Osteoblast (primary cell): Measurements from ENCODE around the gene PARD6A. TPM values are rescaled to one million over a fixed set of nuclear protein-coding genes. Genes with fewer than 3 reads are reported as not detected.
A peak's percentile ranks its signal among the peaks of the same experiment; 100 is the strongest.

Source experiments
- DNase-seq: peaks from one replicate; pipeline ENCODE4 v3.0.0; 2011; ENCODE audit warnings: low spot score, mixed read lengths; ENCODE audit not compliant: insufficient read length; ENCODE audit errors: missing footprints
- H2AFZ ChIP-seq: 2 replicates; pipeline ENCODE4 v1.6.0; 2011; ENCODE audit warnings: mild to moderate bottlenecking, low read length
- H3K27ac ChIP-seq: 2 replicates; pipeline ENCODE4 v1.5.1; 2011; ENCODE audit warnings: mild to moderate bottlenecking, low read depth, low read length, moderate library complexity
- H3K27me3 ChIP-seq: 2 replicates; pipeline ENCODE4 v1.6.0; 2012; ENCODE audit warnings: mild to moderate bottlenecking, control low read depth, inconsistent platforms, low read length, moderate library complexity; ENCODE audit not compliant: insufficient read depth
- H3K36me3 ChIP-seq: 2 replicates; pipeline ENCODE4 v1.5.1; 2011; ENCODE audit warnings: mild to moderate bottlenecking, low read length, control low read depth, moderate library complexity; ENCODE audit not compliant: insufficient read depth
- H3K4me1 ChIP-seq: 2 replicates; pipeline ENCODE4 v1.5.1; 2011; ENCODE audit warnings: mild to moderate bottlenecking, low read length, control low read depth, moderate library complexity; ENCODE audit not compliant: insufficient read depth
- H3K4me2 ChIP-seq: 2 replicates; pipeline ENCODE4 v1.6.0; 2011; ENCODE audit warnings: mild to moderate bottlenecking, low read length; ENCODE audit not compliant: insufficient read depth
- H3K4me3 ChIP-seq: fragments of 200-600 bp; sonication (generic); 3 replicates; pipeline ENCODE4 v1.5.1; 2012; ENCODE audit warnings: mild to moderate bottlenecking, low read length, inconsistent platforms; ENCODE audit not compliant: insufficient read depth
- H3K79me2 ChIP-seq: 2 replicates; pipeline ENCODE4 v1.6.0; 2012; ENCODE audit warnings: mild to moderate bottlenecking, low read length, control low read depth, inconsistent platforms; ENCODE audit not compliant: insufficient read depth
- H3K9me3 ChIP-seq: 2 replicates; pipeline ENCODE4 v1.5.1; 2011; ENCODE audit warnings: low read depth, low read length, control low read depth
- H4K20me1 ChIP-seq: 2 replicates; pipeline ENCODE4 v1.6.0; 2012; ENCODE audit warnings: mild to moderate bottlenecking, low read length, control low read depth; ENCODE audit not compliant: insufficient read depth
- CTCF ChIP-seq: IDR thresholded peaks from 2 replicates; pipeline ENCODE4 v1.5.1; 2011; ENCODE audit warnings: mild to moderate bottlenecking, low read depth, low read length, moderate library complexity; ENCODE audit errors: extremely low read depth
- total RNA-seq: library from RNA; depleted of rRNA; stranded (reverse); fragments of >200 nt; gene quantifications from 2 replicates; pipeline ENCODE4 v1.2.3, GENCODE V29; 2012

The PARD6A gene
- total RNA-seq, 1 donor: 2.9 TPM

GRCh38 chr16:67704110-67704509 is 43.4 kb downstream of the PARD6A start:
- no peak for DNase-seq
- Histone ChIP-seq H3K36me3 (no peaks in the 10 kb centered on the region), H3K4me1 (peaks cover 9% of the 10 kb centered on the region), H2AFZ (no peak overlapping the region), H3K9me3 (no peaks in the 10 kb centered on the region), H3K4me3 (no peak overlapping the region), H3K79me2 (peaks cover 67% of the 10 kb centered on the region), H3K27me3 (no peaks in the 10 kb centered on the region), H3K27ac (no peak overlapping the region), H4K20me1 (peaks cover 30% of the 10 kb centered on the region), H3K4me2 (no peak overlapping the region)
- TF ChIP-seq CTCF: no peak

- Histone ChIP-seq H3K4me3 (no peak overlapping the region), H3K36me3 (no peaks in the 10 kb centered on the region), H2AFZ (no peak overlapping the region), H3K4me2 (no peak overlapping the region), H4K20me1 (peaks cover 42% of the 10 kb centered on the region), H3K9me3 (no peaks in the 10 kb centered on the region), H3K4me1 (peaks cover 9% of the 10 kb centered on the region), H3K27me3 (no peaks in the 10 kb centered on the region), H3K79me2 (peaks cover 75% of the 10 kb centered on the region), H3K27ac (no peak overlapping the region)
- TF ChIP-seq CTCF: no peak
- no peak for DNase-seq
Observed at GRCh38 chr16:67707210-67707609, 46.5 kb downstream of the PARD6A start.

- Histone ChIP-seq H4K20me1 (peaks cover 42% of the 10 kb centered on the region), H3K4me3 (no peak overlapping the region), H3K79me2 (peaks cover 70% of the 10 kb centered on the region), H3K27ac (peak overlapping the region; percentile 23), H3K27me3 (no peaks in the 10 kb centered on the region), H3K36me3 (no peaks in the 10 kb centered on the region), H2AFZ (no peak overlapping the region), H3K9me3 (no peaks in the 10 kb centered on the region), H3K4me1 (peaks cover 9% of the 10 kb centered on the region), H3K4me2 (no peak overlapping the region)
- TF ChIP-seq CTCF: no peak
- no peak for DNase-seq
Observed at GRCh38 chr16:67707790-67708189, 47.0 kb downstream of the PARD6A start.

- Histone ChIP-seq H4K20me1 (peaks cover 43% of the 10 kb centered on the region), H3K27me3 (no peaks in the 10 kb centered on the region), H3K9me3 (no peaks in the 10 kb centered on the region), H3K4me3 (no peak overlapping the region), H2AFZ (no peak overlapping the region), H3K4me1 (peaks cover 9% of the 10 kb centered on the region), H3K79me2 (peaks cover 71% of the 10 kb centered on the region), H3K4me2 (no peak overlapping the region), H3K36me3 (no peaks in the 10 kb centered on the region), H3K27ac (peak overlapping the region; percentile 23)
- DNase-seq: peak; percentile 92
- TF ChIP-seq CTCF: no peak
Observed at GRCh38 chr16:67708368-67708771, 47.6 kb downstream of the PARD6A start.
